ENCODE data around the gene HMGB1. TPM values are rescaled to one million over a fixed set of nuclear protein-coding genes. Genes with fewer than 3 reads are reported as not detected.
A peak's percentile ranks its signal among the peaks of the same experiment; 100 is the strongest.

HMGB1 gene
- polyA plus RNA-seq (2012; ENCODE audit: insufficient read length, low read depth), result 134 TPM

- TF ChIP-seq TAF1 (IDR thresholded peaks at IDR 0.05; ENCODE audit: borderline replicate concordance, insufficient read depth, low read length), result peak; percentile 51; the same call in 1 of the 2 replicates
- no peak for TF ChIP-seq FOXP2 (optimal IDR thresholded peaks at IDR 0.05; ENCODE audit: borderline replicate concordance, extremely low read depth, extremely low read length, insufficient read depth)
- TF ChIP-seq POLR2AphosphoS5 (IDR thresholded peaks at IDR 0.05; ENCODE audit: low read depth, low read length), result peak; percentile 77
- peak; percentile 95 for TF ChIP-seq SIN3A (IDR thresholded peaks at IDR 0.05; ENCODE audit: borderline replicate concordance, insufficient read depth, low read length)
- TF ChIP-seq, protein P1, sequence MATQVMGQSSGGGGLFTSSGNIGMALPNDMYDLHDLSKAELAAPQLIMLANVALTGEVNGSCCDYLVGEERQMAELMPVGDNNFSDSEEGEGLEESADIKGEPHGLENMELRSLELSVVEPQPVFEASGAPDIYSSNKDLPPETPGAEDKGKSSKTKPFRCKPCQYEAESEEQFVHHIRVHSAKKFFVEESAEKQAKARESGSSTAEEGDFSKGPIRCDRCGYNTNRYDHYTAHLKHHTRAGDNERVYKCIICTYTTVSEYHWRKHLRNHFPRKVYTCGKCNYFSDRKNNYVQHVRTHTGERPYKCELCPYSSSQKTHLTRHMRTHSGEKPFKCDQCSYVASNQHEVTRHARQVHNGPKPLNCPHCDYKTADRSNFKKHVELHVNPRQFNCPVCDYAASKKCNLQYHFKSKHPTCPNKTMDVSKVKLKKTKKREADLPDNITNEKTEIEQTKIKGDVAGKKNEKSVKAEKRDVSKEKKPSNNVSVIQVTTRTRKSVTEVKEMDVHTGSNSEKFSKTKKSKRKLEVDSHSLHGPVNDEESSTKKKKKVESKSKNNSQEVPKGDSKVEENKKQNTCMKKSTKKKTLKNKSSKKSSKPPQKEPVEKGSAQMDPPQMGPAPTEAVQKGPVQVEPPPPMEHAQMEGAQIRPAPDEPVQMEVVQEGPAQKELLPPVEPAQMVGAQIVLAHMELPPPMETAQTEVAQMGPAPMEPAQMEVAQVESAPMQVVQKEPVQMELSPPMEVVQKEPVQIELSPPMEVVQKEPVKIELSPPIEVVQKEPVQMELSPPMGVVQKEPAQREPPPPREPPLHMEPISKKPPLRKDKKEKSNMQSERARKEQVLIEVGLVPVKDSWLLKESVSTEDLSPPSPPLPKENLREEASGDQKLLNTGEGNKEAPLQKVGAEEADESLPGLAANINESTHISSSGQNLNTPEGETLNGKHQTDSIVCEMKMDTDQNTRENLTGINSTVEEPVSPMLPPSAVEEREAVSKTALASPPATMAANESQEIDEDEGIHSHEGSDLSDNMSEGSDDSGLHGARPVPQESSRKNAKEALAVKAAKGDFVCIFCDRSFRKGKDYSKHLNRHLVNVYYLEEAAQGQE (IDR thresholded peaks at IDR 0.05; ENCODE audit: insufficient read depth in 1 of 2, low read depth in 2 of 2, low read length in 2 of 2), result 0 out of 4 replicates have a peak, but pooled peaks of 1 of the 2 experiments have one; percentile 9
Observed at GRCh38 chr13:30465593-30466357, at the start of gene HMGB1. Gene HMGB1 (minus strand): TSS chr13:30465936. CDS start chr13:30463680, 2,256 bp downstream.

GRCh38 chr13:30510811-30511371, 45.2 kb upstream of the HMGB1 start:
- TF ChIP-seq FOXP2 (optimal IDR thresholded peaks at IDR 0.05; ENCODE audit: borderline replicate concordance, extremely low read depth, extremely low read length, insufficient read depth), result no peak
- no peak for TF ChIP-seq SIN3A (IDR thresholded peaks at IDR 0.05; ENCODE audit: borderline replicate concordance, insufficient read depth, low read length)
- TF ChIP-seq POLR2AphosphoS5 (IDR thresholded peaks at IDR 0.05; ENCODE audit: low read depth, low read length), result no peak
- TF ChIP-seq TAF1 (IDR thresholded peaks at IDR 0.05; ENCODE audit: borderline replicate concordance, insufficient read depth, low read length), result no peak
- TF ChIP-seq, protein P1 (IDR thresholded peaks at IDR 0.05; ENCODE audit: insufficient read depth in 1 of 2, low read depth in 2 of 2, low read length in 2 of 2), result no peak

DNA sequence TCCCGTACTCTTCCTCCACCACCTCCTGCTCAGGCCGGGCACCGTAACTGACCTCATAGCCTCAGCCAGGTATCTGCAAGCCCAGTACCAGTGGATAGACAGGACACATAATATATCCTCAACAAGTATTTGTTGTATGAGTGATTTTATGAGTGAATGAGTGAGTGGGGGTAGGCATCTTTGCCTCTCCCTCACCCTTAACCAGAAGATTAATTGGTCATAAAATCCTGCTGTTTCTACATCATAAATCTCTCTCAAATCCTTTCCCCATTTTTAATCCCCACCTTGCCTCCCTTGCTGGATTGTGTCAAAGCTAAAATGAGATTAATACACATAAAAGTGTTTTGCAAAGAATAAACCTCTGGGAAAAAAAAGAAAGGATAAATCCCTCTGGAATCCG, 44.4 kb upstream of the HMGB1 start:
- TF ChIP-seq, protein P1 (IDR thresholded peaks at IDR 0.05; ENCODE audit: insufficient read depth in 1 of 2, low read depth in 2 of 2, low read length in 2 of 2), result no peak
- TF ChIP-seq POLR2AphosphoS5 (IDR thresholded peaks at IDR 0.05; ENCODE audit: low read depth, low read length) (no peak), FOXP2 (optimal IDR thresholded peaks at IDR 0.05; ENCODE audit: borderline replicate concordance, extremely low read depth, extremely low read length, insufficient read depth) (no peak), SIN3A (IDR thresholded peaks at IDR 0.05; ENCODE audit: borderline replicate concordance, insufficient read depth, low read length) (no peak), TAF1 (IDR thresholded peaks at IDR 0.05; ENCODE audit: borderline replicate concordance, insufficient read depth, low read length) (no peak)

DNA sequence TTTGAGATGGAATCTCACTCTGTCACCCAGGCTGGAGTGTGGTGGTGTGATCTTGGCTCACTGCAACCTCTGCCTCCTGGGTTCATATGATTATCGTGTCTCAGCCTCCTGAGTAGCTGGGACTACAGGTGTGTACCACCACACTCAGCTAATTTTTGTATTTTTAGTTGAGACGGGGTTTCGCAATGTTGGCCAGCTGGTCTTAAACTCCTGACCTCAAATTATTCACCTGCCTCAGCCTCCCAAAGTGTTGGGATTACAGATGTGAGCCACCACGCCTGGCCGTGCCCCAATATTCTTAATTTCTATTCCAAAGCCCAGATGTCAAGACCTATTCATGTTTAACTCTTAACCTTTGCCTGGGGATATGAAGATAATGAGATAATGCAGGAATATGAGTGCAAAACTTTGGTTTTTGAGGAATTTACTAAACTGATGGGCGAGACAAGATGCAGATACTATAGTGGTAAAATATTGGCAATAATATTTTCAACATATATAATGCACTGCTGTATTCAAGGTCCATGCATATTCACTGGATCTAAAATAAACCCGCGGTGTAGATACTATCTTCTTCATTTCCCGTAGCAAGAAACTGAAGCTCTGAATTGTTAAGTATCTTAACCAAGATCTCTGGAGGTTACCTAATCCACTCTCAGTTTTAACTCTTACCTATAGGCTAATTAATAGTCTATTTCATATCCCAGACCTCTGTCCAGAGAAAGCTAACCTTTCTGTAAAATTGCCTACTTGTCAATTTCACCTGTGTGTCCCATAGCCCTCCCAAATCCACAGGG, 43.7 kb upstream of the HMGB1 start:
- TF ChIP-seq POLR2AphosphoS5 (IDR thresholded peaks at IDR 0.05; ENCODE audit: low read depth, low read length) (no peak), SIN3A (IDR thresholded peaks at IDR 0.05; ENCODE audit: borderline replicate concordance, insufficient read depth, low read length) (no peak), FOXP2 (optimal IDR thresholded peaks at IDR 0.05; ENCODE audit: borderline replicate concordance, extremely low read depth, extremely low read length, insufficient read depth) (no peak), TAF1 (IDR thresholded peaks at IDR 0.05; ENCODE audit: borderline replicate concordance, insufficient read depth, low read length) (no peak)
- TF ChIP-seq, protein P1 (IDR thresholded peaks at IDR 0.05; ENCODE audit: insufficient read depth in 1 of 2, low read depth in 2 of 2, low read length in 2 of 2), result no peak

All from PFSK-1 (cell line).